Loucy (cell line): ENCODE results near the gene DTYMK.

Source experiments
- EZH2phosphoT487 ChIP-seq: fragments of 200-600 bp; IDR thresholded peaks from 2 replicates; pipeline ENCODE4 v1.6.1; 2018; ENCODE audit warnings: antibody characterized with exemption, mild to moderate bottlenecking, moderate library complexity, borderline replicate concordance
- TF ChIP-seq, protein P1 (sequence below): fragments of 200-600 bp; sonication (generic); conservative IDR thresholded peaks from 2 replicates; pipeline ENCODE4 v1.5.1; 2014; ENCODE audit warnings: mild to moderate bottlenecking, antibody characterized with exemption, low read length

- TF ChIP-seq EZH2phosphoT487, result no peak
- TF ChIP-seq, protein P1, sequence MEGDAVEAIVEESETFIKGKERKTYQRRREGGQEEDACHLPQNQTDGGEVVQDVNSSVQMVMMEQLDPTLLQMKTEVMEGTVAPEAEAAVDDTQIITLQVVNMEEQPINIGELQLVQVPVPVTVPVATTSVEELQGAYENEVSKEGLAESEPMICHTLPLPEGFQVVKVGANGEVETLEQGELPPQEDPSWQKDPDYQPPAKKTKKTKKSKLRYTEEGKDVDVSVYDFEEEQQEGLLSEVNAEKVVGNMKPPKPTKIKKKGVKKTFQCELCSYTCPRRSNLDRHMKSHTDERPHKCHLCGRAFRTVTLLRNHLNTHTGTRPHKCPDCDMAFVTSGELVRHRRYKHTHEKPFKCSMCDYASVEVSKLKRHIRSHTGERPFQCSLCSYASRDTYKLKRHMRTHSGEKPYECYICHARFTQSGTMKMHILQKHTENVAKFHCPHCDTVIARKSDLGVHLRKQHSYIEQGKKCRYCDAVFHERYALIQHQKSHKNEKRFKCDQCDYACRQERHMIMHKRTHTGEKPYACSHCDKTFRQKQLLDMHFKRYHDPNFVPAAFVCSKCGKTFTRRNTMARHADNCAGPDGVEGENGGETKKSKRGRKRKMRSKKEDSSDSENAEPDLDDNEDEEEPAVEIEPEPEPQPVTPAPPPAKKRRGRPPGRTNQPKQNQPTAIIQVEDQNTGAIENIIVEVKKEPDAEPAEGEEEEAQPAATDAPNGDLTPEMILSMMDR, result no peak
Observed at GRCh38 chr2:241692448-241692847, 5.8 kb upstream of the DTYMK start.
